ENCODE data around the gene MIS12. TPM values are rescaled to one million over a fixed set of nuclear protein-coding genes. Genes with fewer than 3 reads are reported as not detected.

The MIS12 gene
- total and polyA plus RNA-seq, 2 donors = 31.2 to 46.5 TPM

- 95% methylated on average over 11 of the region's 11 CpGs for WGBS
- no peak for DNase-seq (ENCODE audit: low read depth in 6 of 9, low spot score in 9 of 9)
- Histone ChIP-seq H3K4me3 (ENCODE audit: low read length in 2 of 2) (no peak overlapping the region), H3K4me1 (ENCODE audit: control insufficient read depth in 2 of 2, insufficient read depth in 2 of 2, low read length in 2 of 2) (no peaks in the 10 kb centered on the region), H3K36me3 (ENCODE audit: control insufficient read depth in 2 of 2, insufficient read depth in 2 of 2, low read length in 1 of 2) (peaks cover 8 to 12% of the 10 kb centered on the region in 2 donors), H3K27me3 (ENCODE audit: control insufficient read depth in 2 of 2, insufficient read depth in 1 of 2, low read length in 1 of 2) (no peaks in the 10 kb centered on the region), H3K27ac (ENCODE audit: low read depth in 1 of 2, low read length in 1 of 2) (no peak overlapping the region), H3K9me3 (ENCODE audit: control insufficient read depth in 2 of 2, insufficient read depth in 1 of 2, low read length in 1 of 2) (no peaks in the 10 kb centered on the region)
These were observed 50.7 kb downstream of the MIS12 start for GRCh38 chr17:5536866-5537650.

GRCh38 chr17:5539286-5539685 is 52.9 kb downstream of the MIS12 start:
- DNase-seq (ENCODE audit: low read depth in 6 of 9, low spot score in 9 of 9) = no peak
- peaks cover 8 to 12% of the 10 kb centered on the region in 2 donors for H3K36me3 ChIP-seq (ENCODE audit: control insufficient read depth in 2 of 2, insufficient read depth in 2 of 2, low read length in 1 of 2)
- 97% methylated on average over 8 of the region's 8 CpGs for WGBS

GRCh38 chr17:5540321-5540720 is 54.0 kb downstream of the MIS12 start:
- Histone ChIP-seq H3K36me3 (ENCODE audit: control insufficient read depth in 2 of 2, insufficient read depth in 2 of 2, low read length in 1 of 2) (peaks cover 7 to 12% of the 10 kb centered on the region in 2 donors), H3K4me3 (ENCODE audit: low read length in 2 of 2) (no peak overlapping the region), H3K27me3 (ENCODE audit: control insufficient read depth in 2 of 2, insufficient read depth in 1 of 2, low read length in 1 of 2) (no peaks in the 10 kb centered on the region), H3K9me3 (ENCODE audit: control insufficient read depth in 2 of 2, insufficient read depth in 1 of 2, low read length in 1 of 2) (no peaks in the 10 kb centered on the region), H3K4me1 (ENCODE audit: control insufficient read depth in 2 of 2, insufficient read depth in 2 of 2, low read length in 2 of 2) (no peaks in the 10 kb centered on the region), H3K27ac (ENCODE audit: low read depth in 1 of 2, low read length in 1 of 2) (no peak overlapping the region)
- no peak for DNase-seq (ENCODE audit: low read depth in 6 of 9, low spot score in 9 of 9)
- WGBS = 96% methylated on average over 7 of the region's 7 CpGs

More at GRCh38 chr17:5539286-5539685, 52.9 kb downstream of the MIS12 start:
- Histone ChIP-seq H3K4me3 (ENCODE audit: low read length in 2 of 2) (no peak overlapping the region), H3K4me1 (ENCODE audit: control insufficient read depth in 2 of 2, insufficient read depth in 2 of 2, low read length in 2 of 2) (no peaks in the 10 kb centered on the region), H3K27ac (ENCODE audit: low read depth in 1 of 2, low read length in 1 of 2) (no peak overlapping the region), H3K27me3 (ENCODE audit: control insufficient read depth in 2 of 2, insufficient read depth in 1 of 2, low read length in 1 of 2) (no peaks in the 10 kb centered on the region), H3K9me3 (ENCODE audit: control insufficient read depth in 2 of 2, insufficient read depth in 1 of 2, low read length in 1 of 2) (no peaks in the 10 kb centered on the region)

Other genes starting within 250 kb of the MIS12 start
- 45.4 TPM for gene RABEP1, start 204.3 kb upstream of the MIS12 start, total RNA-seq
- 31.3 TPM for gene RABEP1, start 204.3 kb upstream of the MIS12 start, polyA plus RNA-seq
- gene NUP88, start 66.9 kb upstream of the MIS12 start, total RNA-seq = 147 TPM
- gene NUP88, start 66.9 kb upstream of the MIS12 start, polyA plus RNA-seq = 116 TPM
- 68.3 TPM for gene RPAIN, start 66.4 kb upstream of the MIS12 start, total RNA-seq
- 47.2 TPM for gene RPAIN, start 66.4 kb upstream of the MIS12 start, polyA plus RNA-seq
- gene C1QBP, start 47.4 kb upstream of the MIS12 start, total RNA-seq = 246 TPM
- gene C1QBP, start 47.4 kb upstream of the MIS12 start, polyA plus RNA-seq = 95.1 TPM
- gene DHX33, start 17.6 kb upstream of the MIS12 start, total RNA-seq = 3.2 TPM
- 6.4 TPM for gene DHX33, start 17.6 kb upstream of the MIS12 start, polyA plus RNA-seq
- gene DERL2, start 388 bp upstream of the MIS12 start, total RNA-seq = 43.4 TPM
- 99.4 TPM for gene DERL2, start 388 bp upstream of the MIS12 start, polyA plus RNA-seq
- gene NLRP1, start 97.9 kb downstream of the MIS12 start, total RNA-seq = 32.2 TPM
- 102 TPM for gene NLRP1, start 97.9 kb downstream of the MIS12 start, polyA plus RNA-seq

Data from thymus (tissue), 11 donors.